Stimulated activated CD8-positive, alpha-beta memory T cell treated with anti-CD3 and anti-CD28 coated beads, Interleukin-7, amount 100 ng/mL, for 48 hours (primary cell): Measurements from ENCODE around the gene CRY2.
A peak's percentile ranks its signal among the peaks of the same experiment; 100 is the strongest.

Source experiments
- DNase-seq, 2 donors: peaks; one replicate each; pipeline ENCODE4 v3.0.0-alpha.2; 2020; ENCODE audit warnings: low read depth in 1 of 2; ENCODE audit errors: extremely low read depth in 1 of 2

CRY2 gene

DNA sequence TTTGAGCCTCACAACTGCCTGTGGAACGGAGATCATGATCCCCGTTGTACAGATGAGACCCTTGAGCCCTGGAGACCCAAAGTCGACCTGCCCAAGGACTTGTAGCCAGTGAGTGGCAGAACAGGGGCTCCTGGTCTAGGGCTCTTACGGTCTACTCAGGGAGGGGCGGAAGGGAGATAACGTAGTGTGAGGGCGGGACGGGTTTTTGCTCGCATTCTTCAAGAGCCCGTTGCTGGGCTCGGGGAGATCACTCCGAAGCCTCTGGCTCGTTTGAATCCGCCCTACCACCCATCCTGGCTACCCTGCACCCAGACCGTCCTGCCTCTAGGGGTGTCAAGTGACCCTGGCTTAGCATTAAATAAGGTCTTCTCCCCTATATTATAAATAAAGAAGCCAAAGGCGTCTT lies 639 bp downstream of the CRY2 start:
- DNase-seq = peak; percentile 2 to 20

- no peak for DNase-seq
Measured at GRCh38 chr11:45848654-45849081, 1.4 kb downstream of the CRY2 start.

GRCh38 chr11:45850446-45850845 lies 3.2 kb downstream of the CRY2 start:
- no peak for DNase-seq

DNA sequence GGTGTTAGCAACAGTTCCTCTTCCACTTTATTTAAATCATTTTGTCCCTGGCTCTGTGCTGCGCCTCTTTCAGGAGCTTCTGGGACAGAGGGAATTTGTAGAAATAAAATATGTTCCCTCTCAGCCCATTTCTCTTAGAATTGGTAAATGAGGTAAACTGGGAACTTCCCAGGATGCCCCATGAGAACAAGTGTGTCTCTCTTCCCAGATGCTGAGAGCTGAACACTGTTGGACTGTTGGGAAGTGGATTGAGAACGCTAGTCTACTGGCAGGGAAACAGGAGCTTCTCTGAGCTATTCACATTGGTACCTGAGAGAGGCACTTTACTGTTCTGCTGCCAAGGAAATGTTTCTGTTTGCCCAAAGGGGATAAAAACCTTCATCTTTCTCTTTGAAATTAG lies 4.0 kb downstream of the CRY2 start:
- no peak for DNase-seq

DNA sequence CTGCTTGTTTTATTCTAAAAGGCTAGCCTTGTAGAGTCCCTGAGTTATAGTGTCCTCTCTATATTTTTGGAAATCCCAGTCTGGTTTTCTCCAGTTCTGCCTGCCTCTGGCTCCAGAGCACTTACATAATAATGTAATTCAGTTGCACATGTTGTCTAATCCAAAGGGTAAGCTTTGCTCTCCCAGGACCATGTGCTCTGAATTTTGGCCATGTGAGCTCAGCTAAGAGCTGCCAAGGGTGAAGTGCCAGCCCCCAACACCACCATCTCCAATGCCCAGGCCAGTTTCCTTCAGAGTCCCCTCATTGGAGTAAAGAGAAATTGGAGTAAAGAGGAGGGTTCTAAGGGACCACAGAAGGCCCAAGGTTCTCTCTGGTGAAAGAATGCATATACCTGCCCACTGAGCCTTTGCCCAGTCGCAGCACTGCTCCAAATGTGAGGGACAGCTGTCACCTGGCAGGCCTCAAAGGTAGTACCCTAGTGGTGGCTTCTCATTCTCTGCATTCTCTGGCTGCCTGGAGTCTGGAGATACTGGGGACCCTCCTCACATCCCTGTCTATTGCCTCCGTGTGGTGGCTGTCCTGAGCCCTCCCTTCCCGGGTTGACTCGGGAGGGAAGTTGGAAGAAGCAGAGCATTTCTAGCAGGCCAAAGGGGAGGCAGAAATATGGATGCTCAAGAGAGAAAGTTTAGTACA lies 4.9 kb downstream of the CRY2 start:
- no peak for DNase-seq

DNA sequence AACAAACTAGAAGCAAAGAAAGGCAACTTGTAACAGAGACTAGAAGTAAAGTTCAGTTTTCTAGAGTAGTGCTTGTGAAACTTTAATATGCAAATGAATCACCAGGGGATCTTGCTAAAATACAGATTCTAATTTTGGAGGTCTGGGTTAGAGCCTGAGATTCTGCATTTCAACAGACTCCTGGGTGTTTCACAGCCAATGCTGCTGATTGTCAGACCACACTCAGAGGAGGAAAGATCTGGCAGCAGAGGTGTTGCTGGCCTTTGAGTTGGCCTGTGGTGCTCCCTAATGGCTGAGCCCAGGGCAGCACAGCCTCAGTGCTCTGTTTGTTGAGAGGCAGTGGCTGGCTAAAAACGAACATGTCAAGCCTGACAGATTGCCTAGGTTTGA lies 5.4 kb downstream of the CRY2 start:
- no peak for DNase-seq

DNA sequence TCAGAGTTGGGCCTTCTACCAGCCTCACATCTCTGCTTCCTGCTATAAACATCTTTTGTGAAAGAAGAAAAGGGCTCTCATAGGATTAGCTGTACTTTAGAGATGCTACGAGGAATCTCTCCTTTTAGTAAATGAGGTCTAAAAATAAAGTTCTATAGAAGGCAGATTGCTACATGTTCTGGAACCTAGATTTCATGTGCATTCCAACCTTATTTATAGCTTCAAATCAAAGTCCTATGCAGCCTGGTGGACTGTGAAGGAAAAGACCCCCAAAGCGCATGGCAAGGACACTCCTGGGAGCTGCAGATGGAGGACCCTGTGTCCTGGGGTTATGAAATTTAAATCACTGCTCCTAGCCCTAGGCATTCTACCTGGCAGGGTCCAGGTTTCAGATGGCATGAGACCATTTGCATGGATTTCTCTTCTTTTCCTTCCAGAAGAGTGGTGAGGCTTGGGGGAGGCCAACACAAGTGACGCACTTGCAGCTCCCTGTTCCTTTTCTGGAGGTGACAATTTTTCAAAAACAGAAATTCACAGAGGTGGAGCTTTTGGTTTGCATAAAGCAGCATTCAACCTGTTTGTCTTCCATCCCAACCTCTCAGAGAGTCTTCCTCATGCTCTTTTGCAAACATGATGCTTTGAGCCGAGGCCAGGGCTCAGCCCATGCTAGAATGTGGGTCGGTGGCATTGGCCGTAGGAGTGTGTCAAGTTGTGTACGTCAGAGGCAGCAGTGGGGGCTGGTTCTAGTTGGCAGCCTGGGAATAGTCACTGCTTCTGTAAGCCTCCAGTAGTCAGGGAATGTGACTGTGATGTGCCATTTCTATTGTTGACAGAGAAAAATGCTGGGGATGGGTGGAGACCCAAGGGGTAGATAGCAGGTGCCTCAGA lies 6.3 kb downstream of the CRY2 start:
- DNase-seq = no peak

DNA sequence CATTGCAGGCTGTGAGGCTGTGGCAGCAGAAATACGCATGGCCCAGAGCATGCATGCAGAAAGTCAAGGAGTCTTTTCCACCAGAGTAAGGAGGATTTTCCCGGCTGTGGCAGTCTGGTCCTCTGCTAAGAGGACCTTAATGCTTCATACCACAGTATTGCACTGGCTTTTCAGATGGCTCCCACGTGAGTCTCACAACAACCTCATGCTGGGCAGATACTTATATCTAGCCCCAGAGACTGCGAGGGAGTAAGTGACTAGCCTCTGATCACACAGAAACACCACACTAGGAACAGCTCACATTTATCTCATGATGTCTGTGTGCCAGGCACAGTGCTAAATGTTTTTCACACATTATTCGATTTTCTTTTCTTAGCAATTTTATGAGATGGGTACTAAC lies 8.0 kb downstream of the CRY2 start:
- no peak for DNase-seq

DNA sequence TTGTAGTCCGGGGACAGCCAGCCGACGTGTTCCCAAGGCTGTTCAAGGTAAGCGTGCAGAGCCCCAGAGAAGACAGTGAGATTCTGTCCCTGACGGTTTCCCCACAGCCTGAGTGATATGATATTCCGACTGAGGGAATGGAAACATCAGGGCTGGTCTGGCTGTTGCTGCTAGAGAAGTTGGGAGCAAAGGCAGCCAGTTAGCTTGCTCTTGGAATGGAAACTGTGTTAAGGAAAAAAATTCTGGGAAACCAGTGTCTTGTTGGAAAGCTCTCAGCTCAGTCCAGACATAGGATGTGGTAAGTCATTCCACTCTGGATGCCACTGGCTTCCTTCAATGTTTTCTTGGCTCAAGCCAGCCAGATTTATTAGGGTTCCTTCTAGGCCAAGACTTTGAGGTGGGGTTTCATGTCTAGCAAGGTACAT lies 8.8 kb downstream of the CRY2 start:
- DNase-seq = no peak

DNA sequence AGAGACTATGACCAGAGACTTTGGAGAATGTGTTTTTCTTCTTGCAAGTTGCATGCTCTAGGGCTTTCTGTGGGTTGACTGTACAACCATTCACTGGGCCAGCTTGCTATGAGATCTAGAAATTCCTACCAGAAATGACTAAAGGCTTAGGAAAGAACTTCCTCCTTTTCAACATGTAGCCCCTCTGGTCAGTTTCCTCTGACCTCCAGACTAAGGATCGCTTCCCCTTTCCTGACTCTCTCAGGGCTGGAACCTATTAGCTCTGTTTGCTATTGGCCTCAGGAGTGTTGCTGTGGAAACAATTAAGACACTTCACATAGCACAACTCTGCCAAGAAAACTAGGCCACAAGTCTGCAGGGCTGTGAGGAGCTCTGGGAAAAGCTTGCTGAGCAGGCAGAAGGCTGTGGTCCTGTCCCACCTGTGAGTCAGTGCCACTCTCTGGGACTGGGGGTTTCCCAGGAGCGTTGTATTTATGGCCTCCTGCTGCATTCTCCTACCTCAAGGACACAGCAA lies 10.7 kb downstream of the CRY2 start:
- no peak for DNase-seq

DNA sequence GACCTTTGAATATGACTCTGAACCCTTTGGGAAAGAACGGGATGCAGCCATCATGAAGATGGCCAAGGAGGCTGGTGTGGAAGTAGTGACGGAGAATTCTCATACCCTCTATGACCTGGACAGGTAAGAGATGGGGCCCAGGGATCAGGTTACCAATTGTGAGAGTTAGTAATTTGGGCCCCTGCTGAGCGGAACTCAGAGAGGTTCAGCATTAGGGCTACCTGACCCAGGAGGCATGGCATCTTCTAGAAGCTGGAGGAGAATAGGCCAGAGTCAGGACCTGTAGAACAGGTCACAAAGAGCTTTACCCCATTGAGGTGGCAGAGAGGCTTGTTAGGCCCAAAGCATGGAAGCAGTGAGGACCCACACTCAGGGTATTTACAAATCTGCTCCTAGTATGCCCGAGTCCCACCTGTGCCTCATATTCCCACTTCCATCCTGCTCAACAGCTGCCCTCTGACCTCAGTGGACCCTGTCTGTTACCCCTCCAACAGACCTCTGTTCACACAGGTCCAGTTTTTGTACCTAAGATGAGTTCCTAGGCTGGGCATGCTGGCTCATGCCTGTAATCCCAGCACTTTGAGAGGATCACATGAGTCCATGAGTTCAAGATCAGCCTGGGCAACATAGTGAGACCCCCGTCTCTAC lies 11.6 kb downstream of the CRY2 start:
- DNase-seq = no peak

- no peak for DNase-seq
Measured at GRCh38 chr11:45859661-45860140, 12.4 kb downstream of the CRY2 start.

DNA sequence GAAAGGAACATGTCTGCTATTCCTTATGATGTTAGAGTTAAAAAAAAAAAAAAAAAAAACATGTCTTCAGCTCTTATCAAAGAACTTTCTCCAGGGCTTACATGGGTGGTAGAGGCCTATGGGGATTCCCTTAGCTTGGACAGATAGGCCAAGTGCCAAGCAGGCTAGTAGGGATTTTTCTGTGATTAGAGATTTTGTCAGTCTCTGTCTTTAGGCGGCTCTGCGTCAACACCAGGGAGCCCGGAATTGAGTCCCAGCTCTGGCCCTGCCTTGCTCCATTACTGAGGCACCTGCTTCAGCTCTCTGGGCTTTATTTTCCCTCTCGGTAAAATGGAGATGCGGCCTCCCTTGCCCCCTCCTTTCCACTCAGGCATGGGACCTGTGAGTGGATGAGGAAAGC lies 13.1 kb downstream of the CRY2 start:
- DNase-seq = no peak

DNA sequence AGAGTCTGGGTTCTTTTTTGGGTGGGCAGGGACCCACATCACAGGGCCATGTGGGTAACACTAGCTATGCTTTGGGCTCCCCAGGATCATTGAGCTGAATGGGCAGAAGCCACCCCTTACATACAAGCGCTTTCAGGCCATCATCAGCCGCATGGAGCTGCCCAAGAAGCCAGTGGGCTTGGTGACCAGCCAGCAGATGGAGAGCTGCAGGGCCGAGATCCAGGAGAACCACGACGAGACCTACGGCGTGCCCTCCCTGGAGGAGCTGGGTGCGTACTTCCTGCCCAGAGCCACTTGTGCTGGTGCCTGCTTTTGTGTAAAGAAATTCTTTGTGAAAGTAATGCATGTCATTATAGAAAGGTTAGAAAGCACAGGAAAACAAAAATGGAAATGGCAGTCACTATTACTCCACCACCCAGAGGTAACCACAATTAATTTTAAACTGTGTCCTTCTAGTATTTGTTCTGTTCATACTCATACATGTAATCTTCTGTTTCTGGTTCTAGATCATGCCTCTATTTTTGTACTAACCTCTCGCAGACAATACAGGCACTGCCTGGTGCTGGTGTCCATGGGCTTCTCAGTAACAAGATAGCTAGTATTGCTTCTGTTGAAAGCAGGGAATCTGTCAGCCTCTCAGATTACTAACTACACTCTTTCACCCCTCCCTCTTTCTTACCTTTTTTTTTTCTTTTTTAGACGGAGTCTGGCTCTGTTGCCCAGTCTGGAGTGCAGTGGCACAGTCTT lies 13.7 kb downstream of the CRY2 start:
- DNase-seq = no peak

GRCh38 chr11:45864041-45864440 lies 16.8 kb downstream of the CRY2 start:
- DNase-seq = no peak

DNA sequence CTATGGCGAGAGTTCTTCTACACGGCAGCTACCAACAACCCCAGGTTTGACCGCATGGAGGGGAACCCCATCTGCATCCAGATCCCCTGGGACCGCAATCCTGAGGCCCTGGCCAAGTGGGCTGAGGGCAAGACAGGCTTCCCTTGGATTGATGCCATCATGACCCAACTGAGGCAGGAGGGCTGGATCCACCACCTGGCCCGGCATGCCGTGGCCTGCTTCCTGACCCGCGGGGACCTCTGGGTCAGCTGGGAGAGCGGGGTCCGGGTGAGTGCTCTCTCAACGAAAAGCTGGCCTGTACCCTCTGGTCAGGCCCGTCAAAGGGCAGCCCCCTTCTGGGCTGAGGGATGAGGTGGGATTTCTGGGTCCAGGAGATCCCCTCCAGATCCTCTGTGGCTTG lies 22.3 kb downstream of the CRY2 start:
- no peak for DNase-seq

DNA sequence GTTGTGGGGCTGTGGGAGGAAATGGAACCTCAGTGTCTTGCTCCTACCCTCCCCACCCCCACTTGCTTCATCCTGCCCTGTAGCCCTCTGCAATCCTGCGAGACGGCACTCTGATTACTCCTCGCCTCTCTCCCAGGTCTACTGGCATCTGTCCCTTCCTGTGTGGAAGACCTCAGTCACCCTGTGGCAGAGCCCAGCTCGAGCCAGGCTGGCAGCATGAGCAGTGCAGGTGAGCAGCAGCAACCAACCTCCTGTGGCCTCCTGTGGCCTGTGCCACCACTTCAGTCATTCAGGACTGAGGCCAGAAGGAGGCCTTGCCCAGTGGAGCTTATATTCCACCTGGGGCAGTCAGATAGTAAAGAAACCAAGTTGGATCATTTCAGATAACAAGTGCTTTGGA lies 23.4 kb downstream of the CRY2 start:
- no peak for DNase-seq

- no peak for DNase-seq
Measured at GRCh38 chr11:45871638-45872037, 24.4 kb downstream of the CRY2 start.

- peak in 1 of 2 donors; percentile 21 for DNase-seq
Measured at GRCh38 chr11:45872651-45873356, 25.5 kb downstream of the CRY2 start.

- no peak for DNase-seq
Measured at GRCh38 chr11:45876401-45876800, 29.1 kb downstream of the CRY2 start.
